Measurements from ENCODE around the gene PTPN7. TPM values are rescaled to one million over a fixed set of nuclear protein-coding genes. Genes with fewer than 3 reads are reported as not detected.

Gene PTPN7
- total RNA-seq: under 0.01 TPM in 1 of 2 replicates, not detected in the other

DNA sequence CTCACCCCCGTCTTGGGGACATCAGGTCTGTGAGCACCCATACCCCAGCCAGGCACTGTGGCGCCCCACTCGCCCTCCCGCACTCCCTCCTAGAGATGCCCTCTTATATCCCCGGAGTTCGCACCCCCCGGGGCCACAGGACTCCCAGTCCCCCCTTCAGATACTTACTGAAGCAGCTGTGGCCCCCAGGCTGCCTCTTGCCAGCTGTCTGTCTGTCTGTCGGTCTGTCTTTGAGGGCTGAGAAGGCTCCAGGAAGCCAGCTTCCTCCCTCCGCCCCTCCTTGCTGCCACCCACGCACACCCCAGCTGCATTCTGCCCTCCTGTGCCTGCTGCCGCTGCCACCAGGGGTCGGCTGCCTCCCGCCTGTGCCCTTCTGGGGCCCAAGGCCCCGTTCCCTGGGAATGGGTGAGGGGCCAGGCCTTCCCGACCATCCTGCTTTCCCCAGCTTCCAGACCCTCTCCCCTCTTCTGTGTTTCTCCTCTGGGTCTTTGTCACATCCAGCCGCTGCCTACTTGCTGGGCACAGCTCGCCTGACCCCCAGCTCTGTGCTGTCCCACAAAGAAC, at the start of gene PTPN7:
Gene PTPN7, minus strand, starts transcription at position 226 of the 564 bp plus-strand sequence. CDS start 1,200 bp downstream, outside the sequence.

GRCh38 chr1:202193614-202194327, 33.4 kb upstream of the PTPN7 start, which contains the start of gene LGR6:
LGR6 (plus strand) TSS chr1:202193799; CDS start chr1:202193990, 191 bp downstream.

GRCh38 chr1:202144402-202145067, 15.9 kb downstream of the PTPN7 start, which contains the start of gene ARL8A:
ARL8A (minus strand) TSS chr1:202144737; CDS start chr1:202144572, 165 bp downstream.

GRCh38 chr1:202122639-202123335, 37.6 kb downstream of the PTPN7 start, which contains the start of gene GPR37L1:
GPR37L1 (plus strand) TSS chr1:202122917; CDS start chr1:202122964, 47 bp downstream.

Other genes starting within 250 kb of the PTPN7 start
- gene LMOD1, start 214.1 kb downstream of the PTPN7 start, total RNA-seq: 8.0 and 19.4 TPM in 2 replicates
- gene TIMM17A, start 205.1 kb downstream of the PTPN7 start, total RNA-seq: 74.0 and 93.1 TPM in 2 replicates
- gene RNPEP, start 178.0 kb downstream of the PTPN7 start, total RNA-seq: 59.1 and 62.7 TPM in 2 replicates
- gene ELF3, start 150.0 kb downstream of the PTPN7 start, total RNA-seq: under 0.01 TPM in 2 replicates
- not detected in 2 replicates for gene GPR37L1, start 37.7 kb downstream of the PTPN7 start, total RNA-seq
- gene ARL8A, start 15.9 kb downstream of the PTPN7 start, total RNA-seq: 20.1 and 27.7 TPM in 2 replicates
- gene LGR6, start 33.2 kb upstream of the PTPN7 start, total RNA-seq: not detected in 2 replicates
- gene UBE2T, start 181.3 kb upstream of the PTPN7 start, total RNA-seq: 35.4 and 129 TPM in 2 replicates
- gene PPP1R12B, start 188.1 kb upstream of the PTPN7 start, total RNA-seq: 16.9 and 23.0 TPM in 2 replicates

All from uterine smooth muscle cell (primary cell).